HFFc6 (cell line): ENCODE results near the gene DNAH1. TPM values are rescaled to one million over a fixed set of nuclear protein-coding genes. Genes with fewer than 3 reads are reported as not detected.

ENCODE experiments used
- DNase-seq: peaks from one replicate; pipeline ENCODE4 v3.0.0-alpha.2; 2018
- H3K27ac Mint-ChIP-seq: 2 replicates; pipeline ENCODE4 v1.8.0; 2020; ENCODE audit warnings: mild to moderate bottlenecking, mixed read lengths
- H3K27me3 Mint-ChIP-seq: 2 replicates; pipeline ENCODE4 v1.8.0; 2021; ENCODE audit warnings: mild to moderate bottlenecking, moderate library complexity, mixed read lengths; ENCODE audit not compliant: insufficient read depth
- H3K36me3 Mint-ChIP-seq: 2 replicates; pipeline ENCODE4 v1.8.0; 2021; ENCODE audit warnings: low read depth, mixed read lengths
- H3K4me1 Mint-ChIP-seq: 2 replicates; pipeline ENCODE4 v1.8.0; 2020; ENCODE audit warnings: low read depth, mixed read lengths
- H3K4me3 Mint-ChIP-seq: 2 replicates; pipeline ENCODE4 v1.8.0; 2020; ENCODE audit warnings: mild to moderate bottlenecking, moderate library complexity, mixed read lengths
- H3K9me3 Mint-ChIP-seq: 2 replicates; pipeline ENCODE4 v1.8.0; 2020; ENCODE audit warnings: mild to moderate bottlenecking, mixed read lengths
- CTCF ChIP-seq: fragments of 200-600 bp; sonication (generic); IDR thresholded peaks from 2 replicates; pipeline ENCODE4 v1.5.0; 2021; ENCODE audit warnings: antibody characterized with exemption, mild to moderate bottlenecking
- total RNA-seq, 6 experiments: library from RNA; stranded (reverse); fragmentation: NEBNext Ultra II Directional; extraction: Animal tissue kit (Norgen Biotek cat#: 25700); gene quantifications; 2 replicates in 1 of 6; 3 replicates in 5 of 6; pipeline ENCODE4 v1.2.3, GENCODE V29; 2021

DNAH1 gene
- total RNA-seq, 6 experiments from 2014 or later, result 1.4 to 2.1 (median 1.8) TPM

- Mint-ChIP-seq H3K36me3 (no peaks in the 10 kb centered on the region), H3K27me3 (peaks cover 14% of the 10 kb centered on the region), H3K9me3 (no peaks in the 10 kb centered on the region), H3K4me3 (no peak overlapping the region), H3K4me1 (no peaks in the 10 kb centered on the region), H3K27ac (no peak overlapping the region)
- TF ChIP-seq CTCF, result no peak
- no peak for DNase-seq
Observed at GRCh38 chr3:52387481-52387880, 71.4 kb downstream of the DNAH1 start.

- H3K27me3 Mint-ChIP-seq, result peaks cover 11% of the 10 kb centered on the region
- no peak overlapping the region for H3K27ac Mint-ChIP-seq
- H3K4me1 Mint-ChIP-seq, result no peaks in the 10 kb centered on the region
- H3K36me3 Mint-ChIP-seq, result no peaks in the 10 kb centered on the region
- no peak for DNase-seq
- peak; percentile 26 for TF ChIP-seq CTCF
- H3K4me3 Mint-ChIP-seq, result no peak overlapping the region
- no peaks in the 10 kb centered on the region for H3K9me3 Mint-ChIP-seq
Observed at GRCh38 chr3:52388348-52388821, 72.3 kb downstream of the DNAH1 start.

- Mint-ChIP-seq H3K4me1 (no peaks in the 10 kb centered on the region), H3K4me3 (no peak overlapping the region), H3K36me3 (no peaks in the 10 kb centered on the region), H3K27me3 (peaks cover 9% of the 10 kb centered on the region), H3K9me3 (no peaks in the 10 kb centered on the region), H3K27ac (no peak overlapping the region)
- no peak for DNase-seq
- TF ChIP-seq CTCF, result no peak; the same call in 1 of the 2 replicates
Observed at GRCh38 chr3:52388933-52389332, 72.8 kb downstream of the DNAH1 start.

GRCh38 chr3:52391096-52391495, 75.0 kb downstream of the DNAH1 start:
- Mint-ChIP-seq H3K27ac (no peak overlapping the region), H3K36me3 (no peaks in the 10 kb centered on the region), H3K27me3 (peaks cover 11% of the 10 kb centered on the region), H3K4me3 (no peak overlapping the region), H3K4me1 (no peaks in the 10 kb centered on the region), H3K9me3 (no peaks in the 10 kb centered on the region)
- no peak for DNase-seq
- TF ChIP-seq CTCF, result no peak

GRCh38 chr3:52392216-52392930, 76.3 kb downstream of the DNAH1 start:
- H3K9me3 Mint-ChIP-seq, result no peaks in the 10 kb centered on the region
- H3K27me3 Mint-ChIP-seq, result peaks cover 11% of the 10 kb centered on the region
- H3K36me3 Mint-ChIP-seq, result no peaks in the 10 kb centered on the region
- H3K4me1 Mint-ChIP-seq, result no peaks in the 10 kb centered on the region
- H3K27ac Mint-ChIP-seq, result no peak overlapping the region
- no peak for TF ChIP-seq CTCF
- no peak overlapping the region for H3K4me3 Mint-ChIP-seq
- DNase-seq, result no peak
